IPS-18a (cell line): ENCODE measurements around the gene LSM2.

Experiments used
- H3K27ac ChIP-seq: one replicate; pipeline ENCODE4 v1.5.1; 2013; ENCODE audit warnings: low read length
- H3K27me3 ChIP-seq: one replicate; pipeline ENCODE4 v1.6.1; 2013; ENCODE audit warnings: mild to moderate bottlenecking, low read length; ENCODE audit not compliant: control insufficient read depth, insufficient read depth
- H3K36me3 ChIP-seq: one replicate; pipeline ENCODE4 v1.6.1; 2013; ENCODE audit warnings: low read depth, low read length; ENCODE audit not compliant: control insufficient read depth
- H3K4me1 ChIP-seq: one replicate; pipeline ENCODE4 v1.6.1; 2013; ENCODE audit warnings: low read depth, low read length; ENCODE audit not compliant: control insufficient read depth
- H3K4me3 ChIP-seq: one replicate; pipeline ENCODE4 v1.5.1; 2013; ENCODE audit warnings: low read length
- H3K9ac ChIP-seq: one replicate; pipeline ENCODE4 v1.6.1; 2013; ENCODE audit warnings: mild to moderate bottlenecking, low read length, moderate library complexity
- H3K9me3 ChIP-seq: one replicate; pipeline ENCODE4 v1.6.1; 2013; ENCODE audit warnings: low read depth, low read length; ENCODE audit not compliant: control insufficient read depth

The LSM2 gene

GRCh38 chr6:31836474-31837368, 30.0 kb upstream of the LSM2 start:
- peaks cover 50% of the 10 kb centered on the region for H3K36me3 ChIP-seq
- H3K9me3 ChIP-seq: no peaks in the 10 kb centered on the region
- no peak overlapping the region for H3K27ac ChIP-seq

GRCh38 chr6:31836047-31836473, 29.3 kb upstream of the LSM2 start:
- H3K4me3 ChIP-seq: peak overlapping the region; percentile 95
- peak overlapping the region; percentile 94 for H3K9ac ChIP-seq
- no peak overlapping the region for H3K27ac ChIP-seq
- H3K9me3 ChIP-seq: no peaks in the 10 kb centered on the region
- peaks cover 50% of the 10 kb centered on the region for H3K36me3 ChIP-seq
- no peaks in the 10 kb centered on the region for H3K27me3 ChIP-seq
- H3K4me1 ChIP-seq: no peaks in the 10 kb centered on the region

More at GRCh38 chr6:31836474-31837368, 30.0 kb upstream of the LSM2 start:
- Histone ChIP-seq H3K27me3 (no peaks in the 10 kb centered on the region), H3K4me1 (no peaks in the 10 kb centered on the region), H3K9ac (peak overlapping the region; percentile 94), H3K4me3 (peak overlapping the region; percentile 95)

- H3K4me1 ChIP-seq: no peaks in the 10 kb centered on the region
- no peaks in the 10 kb centered on the region for H3K9me3 ChIP-seq
- peaks cover 37% of the 10 kb centered on the region for H3K36me3 ChIP-seq
- peak overlapping the region; percentile 95 for H3K4me3 ChIP-seq
- H3K27me3 ChIP-seq: no peaks in the 10 kb centered on the region
- peak overlapping the region; percentile 94 for H3K9ac ChIP-seq
- peak overlapping the region; percentile 91 for H3K27ac ChIP-seq
Measured at GRCh38 chr6:31834367-31835250, 27.8 kb upstream of the LSM2 start.

GRCh38 chr6:31831350-31832215, 24.8 kb upstream of the LSM2 start:
- no peaks in the 10 kb centered on the region for H3K27me3 ChIP-seq
- peaks cover 1% of the 10 kb centered on the region for H3K4me1 ChIP-seq
- no peak overlapping the region for H3K9ac ChIP-seq
- H3K27ac ChIP-seq: no peak overlapping the region
- peak overlapping the region; percentile 67 for H3K4me3 ChIP-seq
- H3K9me3 ChIP-seq: no peaks in the 10 kb centered on the region
- H3K36me3 ChIP-seq: peaks cover 8% of the 10 kb centered on the region

GRCh38 chr6:31830886-31831335, 24.1 kb upstream of the LSM2 start:
- no peaks in the 10 kb centered on the region for H3K27me3 ChIP-seq
- H3K9me3 ChIP-seq: no peaks in the 10 kb centered on the region
- peaks cover under 1% of the 10 kb centered on the region for H3K36me3 ChIP-seq
- peak overlapping the region; percentile 58 for H3K9ac ChIP-seq
- H3K27ac ChIP-seq: no peak overlapping the region
- H3K4me1 ChIP-seq: peaks cover 6% of the 10 kb centered on the region
- H3K4me3 ChIP-seq: peak overlapping the region; percentile 67

GRCh38 chr6:31829633-31830283, 23.0 kb upstream of the LSM2 start:
- Histone ChIP-seq H3K36me3 (no peaks in the 10 kb centered on the region), H3K9ac (peak overlapping the region; percentile 58), H3K9me3 (no peaks in the 10 kb centered on the region), H3K27ac (no peak overlapping the region), H3K4me1 (peaks cover 15% of the 10 kb centered on the region), H3K27me3 (no peaks in the 10 kb centered on the region), H3K4me3 (peak overlapping the region; percentile 67)

GRCh38 chr6:31827286-31828079, 20.7 kb upstream of the LSM2 start, which contains the start of gene HSPA1B:
Gene HSPA1B, plus strand, starts transcription at chr6:31827738. Its CDS starts 213 bp downstream, at chr6:31827951.
- Histone ChIP-seq H3K9me3 (no peaks in the 10 kb centered on the region), H3K4me3 (peak within 1 kb of the TSS; percentile 70), H3K27ac (peak within 1 kb of the TSS; percentile 74), H3K9ac (peak within 1 kb of the TSS; percentile 61), H3K4me1 (peaks cover 19% of the 10 kb centered on the region), H3K36me3 (no peaks in the 10 kb centered on the region), H3K27me3 (no peaks in the 10 kb centered on the region)

GRCh38 chr6:31826793-31827285, 20.1 kb upstream of the LSM2 start:
- Histone ChIP-seq H3K4me3 (peak overlapping the region; percentile 60), H3K9ac (peak overlapping the region; percentile 61), H3K4me1 (peaks cover 21% of the 10 kb centered on the region), H3K9me3 (no peaks in the 10 kb centered on the region), H3K36me3 (no peaks in the 10 kb centered on the region), H3K27me3 (no peaks in the 10 kb centered on the region), H3K27ac (peak overlapping the region; percentile 74)

- H3K9ac ChIP-seq: peak overlapping the region; percentile 6
- no peaks in the 10 kb centered on the region for H3K9me3 ChIP-seq
- peaks cover 21% of the 10 kb centered on the region for H3K4me1 ChIP-seq
- no peaks in the 10 kb centered on the region for H3K27me3 ChIP-seq
- H3K36me3 ChIP-seq: no peaks in the 10 kb centered on the region
- peak overlapping the region; percentile 25 for H3K27ac ChIP-seq
- H3K4me3 ChIP-seq: no peak overlapping the region
Measured at GRCh38 chr6:31825553-31825952, 18.8 kb upstream of the LSM2 start.
